Middle frontal gyrus (tissue), 1 donor: ENCODE data around the gene ATXN7.

Experiments
- DNase-seq: peaks from one replicate; pipeline ENCODE4 v3.0.0-alpha.2; 2015; ENCODE audit warnings: low spot score; ENCODE audit errors: extremely low spot score

Gene ATXN7

GRCh38 chr3:63864008-63864964 is 619 bp downstream of the ATXN7 start:
- DNase-seq: no peak

GRCh38 chr3:63864965-63865327 is 1.3 kb downstream of the ATXN7 start:
- DNase-seq: no peak

GRCh38 chr3:63867225-63867624 is 3.6 kb downstream of the ATXN7 start:
- DNase-seq: no peak

GRCh38 chr3:63869940-63870614 is 6.4 kb downstream of the ATXN7 start:
- no peak for DNase-seq

GRCh38 chr3:63870615-63871005 is 6.9 kb downstream of the ATXN7 start:
- DNase-seq: no peak

- DNase-seq: no peak
These were observed 8.7 kb downstream of the ATXN7 start for GRCh38 chr3:63872135-63872924.

GRCh38 chr3:63874769-63875168 is 11.1 kb downstream of the ATXN7 start:
- no peak for DNase-seq

GRCh38 chr3:63875510-63875909 is 11.8 kb downstream of the ATXN7 start:
- no peak for DNase-seq

GRCh38 chr3:63876260-63876659 is 12.6 kb downstream of the ATXN7 start:
- DNase-seq: no peak

GRCh38 chr3:63877737-63878393 is 14.2 kb downstream of the ATXN7 start:
- DNase-seq: no peak

- no peak for DNase-seq
These were observed 14.9 kb downstream of the ATXN7 start for GRCh38 chr3:63878394-63879060.

- no peak for DNase-seq
These were observed 17.0 kb downstream of the ATXN7 start for GRCh38 chr3:63880653-63881052.

GRCh38 chr3:63886858-63887257 is 23.2 kb downstream of the ATXN7 start:
- DNase-seq: no peak

GRCh38 chr3:63891518-63891917 is 27.9 kb downstream of the ATXN7 start:
- no peak for DNase-seq

GRCh38 chr3:63892773-63893352 is 29.2 kb downstream of the ATXN7 start:
- DNase-seq: no peak

GRCh38 chr3:63895422-63896189 is 31.9 kb downstream of the ATXN7 start:
- DNase-seq: no peak

- DNase-seq: no peak
These were observed 32.8 kb downstream of the ATXN7 start for GRCh38 chr3:63896332-63897030.

GRCh38 chr3:63900010-63900409 is 36.3 kb downstream of the ATXN7 start:
- DNase-seq: no peak

- DNase-seq: no peak
These were observed 36.8 kb downstream of the ATXN7 start for GRCh38 chr3:63900459-63900858.
